Central memory CD4-positive, alpha-beta T cell (primary cell): Measurements from ENCODE around the gene TMEM184A.

ENCODE experiments used
- DNase-seq: peaks from one replicate; pipeline ENCODE4 v3.0.0; 2022

TMEM184A gene

GRCh38 chr7:1499367-1500029, 56.5 kb downstream of the TMEM184A start:
- DNase-seq: no peak

- no peak for DNase-seq
Measured at GRCh38 chr7:1498370-1499305, 57.4 kb downstream of the TMEM184A start.

- DNase-seq: no peak
Measured at GRCh38 chr7:1497293-1497927, 58.6 kb downstream of the TMEM184A start.

GRCh38 chr7:1496531-1497292, 59.3 kb downstream of the TMEM184A start:
- no peak for DNase-seq

- no peak for DNase-seq
Measured at GRCh38 chr7:1495564-1496242, 60.3 kb downstream of the TMEM184A start.

GRCh38 chr7:1494866-1495563, 61.0 kb downstream of the TMEM184A start:
- no peak for DNase-seq

GRCh38 chr7:1494447-1494846, 61.6 kb downstream of the TMEM184A start:
- no peak for DNase-seq

- DNase-seq: no peak
Measured at GRCh38 chr7:1493571-1493970, 62.4 kb downstream of the TMEM184A start.

- DNase-seq: no peak
Measured at GRCh38 chr7:1493129-1493528, 62.9 kb downstream of the TMEM184A start.

- no peak for DNase-seq
Measured at GRCh38 chr7:1492640-1493039, 63.4 kb downstream of the TMEM184A start.
